CD4-positive, alpha-beta T cell treated with Interleukin-15 for 4 hours (primary cell): Measurements from ENCODE around the gene ZNF518B.

Experiments
- DNase-seq: peaks from one replicate; pipeline ENCODE4 v3.0.0-alpha.2; 2020; ENCODE audit warnings: low spot score

Gene ZNF518B

DNA sequence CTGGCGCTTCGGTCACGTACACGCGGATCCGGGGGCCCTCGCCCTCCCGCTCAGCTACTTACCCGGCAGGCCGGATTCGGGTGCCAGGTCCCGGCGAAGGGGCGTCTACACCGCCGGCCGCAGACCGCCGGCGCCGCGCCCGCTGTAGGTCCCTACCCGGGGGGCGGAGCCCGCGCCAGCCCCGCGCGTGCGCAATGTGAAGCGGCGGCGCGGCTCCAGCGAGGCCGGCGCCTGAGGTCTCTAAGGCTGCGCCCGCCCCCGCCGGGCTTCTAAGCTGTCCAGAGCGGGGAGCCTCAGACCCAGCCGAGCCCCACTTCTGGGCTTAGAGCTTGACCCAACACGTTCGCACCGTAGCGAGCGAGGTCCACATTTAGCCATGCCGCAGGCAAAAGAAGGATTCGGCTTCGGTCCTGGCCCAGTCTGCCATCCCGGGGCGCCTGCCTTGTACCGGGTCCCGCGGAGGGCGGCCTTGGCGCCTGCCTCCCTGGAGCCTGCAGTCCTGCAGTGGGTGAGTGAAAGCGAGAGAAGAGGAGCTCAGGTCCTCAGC, at the start of gene ZNF518B:
TSS of gene ZNF518B (minus strand) at position 172 of the 547 bp plus-strand sequence. CDS start 11,098 bp downstream, outside the sequence.
- peak; percentile 76 for DNase-seq

GRCh38 chr4:10506077-10506476, 48.9 kb upstream of the ZNF518B start:
- no peak for DNase-seq

DNA sequence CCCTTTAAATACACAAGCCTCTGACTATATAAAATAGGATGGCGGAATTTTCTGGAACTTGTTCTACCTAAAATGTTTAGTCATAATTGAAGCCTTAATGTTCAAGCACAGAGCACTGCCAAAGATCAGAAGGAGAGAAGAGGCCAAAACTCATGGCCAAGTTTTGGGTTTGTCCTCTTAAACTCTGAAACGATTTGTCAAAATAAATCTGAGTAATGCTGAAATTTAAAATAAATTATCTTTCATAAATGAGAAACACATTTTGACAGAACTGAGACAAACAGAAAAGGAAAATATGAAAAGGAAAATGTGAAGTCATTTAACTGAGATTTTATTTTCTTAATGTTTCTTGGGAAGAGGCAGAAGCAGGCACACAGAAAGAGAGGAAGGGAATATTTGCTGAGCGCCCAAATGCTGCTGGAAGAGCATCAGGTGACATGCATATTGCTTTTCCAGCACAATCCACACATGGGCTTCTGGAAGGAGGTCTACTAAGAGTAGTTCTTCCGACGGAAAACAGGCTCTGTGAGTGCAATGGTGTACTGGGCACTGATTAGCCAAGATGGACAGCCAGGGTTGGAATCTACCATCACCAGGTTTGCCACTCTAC, 47.4 kb upstream of the ZNF518B start:
- no peak for DNase-seq

- no peak for DNase-seq
Measured at GRCh38 chr4:10502717-10503116, 45.5 kb upstream of the ZNF518B start.

DNA sequence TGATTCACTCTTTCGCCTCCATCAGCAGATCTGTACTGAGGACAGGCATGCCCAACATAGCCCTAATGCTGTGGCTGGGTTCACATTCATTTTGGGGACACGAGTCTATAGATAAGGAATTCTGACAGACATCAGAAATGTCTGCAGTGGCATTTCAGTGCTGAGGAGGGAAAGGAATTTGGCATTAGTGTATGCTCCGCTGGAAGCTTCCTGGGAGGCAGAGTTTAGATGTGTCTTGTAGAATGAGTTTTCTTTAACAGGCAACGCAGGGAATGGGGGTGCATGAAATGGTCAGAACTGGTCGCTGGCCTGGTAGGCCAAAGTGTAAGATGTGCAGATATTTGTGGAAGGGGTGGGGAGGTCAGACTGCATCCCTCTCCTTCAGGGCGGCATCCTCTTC, 43.5 kb upstream of the ZNF518B start:
- no peak for DNase-seq

- no peak for DNase-seq
Measured at GRCh38 chr4:10496200-10496599, 39.0 kb upstream of the ZNF518B start.

DNA sequence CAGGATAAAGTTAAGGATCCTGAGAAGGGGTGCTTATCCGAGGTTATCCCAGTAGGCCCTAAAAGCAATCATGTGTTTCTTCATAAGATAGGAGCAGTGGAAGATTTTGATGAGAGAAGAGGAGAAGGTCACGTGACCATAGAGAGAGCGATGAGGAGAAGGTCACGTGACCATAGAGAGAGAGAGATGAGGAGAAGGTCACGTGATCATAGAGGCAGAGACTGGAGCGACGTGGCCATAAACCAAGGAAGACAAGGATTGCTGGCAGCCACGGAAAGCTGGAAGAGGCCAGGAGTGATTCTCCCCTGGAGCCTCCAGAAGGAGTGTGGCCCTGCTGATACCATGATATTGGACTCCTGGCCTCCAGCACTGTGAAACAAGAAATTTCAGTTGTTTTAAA, 38.4 kb upstream of the ZNF518B start:
- DNase-seq: no peak

DNA sequence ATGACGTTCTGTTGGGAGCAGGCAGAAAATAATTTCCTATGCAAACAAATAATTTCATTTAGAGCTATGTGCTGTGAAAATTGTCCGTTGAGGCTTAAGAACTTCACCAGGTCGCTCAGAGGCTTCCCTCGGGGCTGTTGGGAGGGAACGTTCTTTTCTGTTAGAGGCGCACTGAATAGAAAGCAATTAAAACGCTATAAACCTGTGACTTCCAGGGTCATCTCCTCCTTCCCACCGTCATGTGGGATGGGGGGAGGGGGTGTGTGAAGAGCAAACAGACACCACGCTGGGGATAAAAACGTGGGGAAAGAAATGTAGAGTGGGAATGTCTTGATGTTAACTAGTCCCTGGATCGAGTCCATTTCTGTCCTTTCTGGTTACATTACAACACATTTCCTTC, 35.2 kb upstream of the ZNF518B start:
- no peak for DNase-seq

GRCh38 chr4:10491401-10491800, 34.2 kb upstream of the ZNF518B start:
- no peak for DNase-seq

DNA sequence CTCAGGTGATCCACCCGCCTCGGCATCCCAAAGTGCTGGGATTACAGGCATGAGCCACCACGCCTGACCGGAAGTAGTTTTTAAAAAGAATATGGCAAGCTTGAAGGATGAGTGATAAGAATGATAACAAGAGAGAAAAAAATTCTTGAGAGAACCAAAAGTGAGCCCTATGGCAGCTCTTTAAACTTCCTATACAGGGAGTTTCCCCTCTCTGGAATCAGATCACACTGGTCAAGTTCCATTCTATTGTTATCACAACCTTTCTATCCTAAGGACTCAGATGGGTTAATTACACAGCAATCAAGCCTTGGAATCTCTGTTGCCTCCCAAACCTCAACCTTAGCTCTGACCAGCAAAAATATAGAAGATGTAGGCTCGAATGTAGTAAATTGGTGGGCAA, 33.8 kb upstream of the ZNF518B start:
- DNase-seq: no peak

GRCh38 chr4:10482913-10483312, 25.7 kb upstream of the ZNF518B start:
- DNase-seq: no peak

DNA sequence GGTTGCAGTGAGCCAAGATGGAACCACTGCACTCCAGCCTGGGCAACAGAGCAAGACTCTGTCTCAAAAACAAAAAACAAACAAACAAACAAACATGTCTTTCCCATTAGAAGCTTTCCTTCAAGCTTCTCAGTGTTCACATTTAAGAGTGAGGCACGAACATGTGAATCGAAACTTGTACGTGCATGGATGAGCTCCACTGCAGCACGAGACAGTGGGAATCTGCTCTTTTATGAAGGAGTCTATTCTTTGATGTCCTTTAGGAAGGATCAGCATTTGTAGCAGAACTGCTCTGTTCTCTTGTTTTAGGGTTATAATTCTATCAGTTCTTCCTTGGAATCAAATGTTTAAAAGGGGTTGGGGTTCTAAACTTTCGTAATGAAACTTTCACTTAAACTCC, 23.4 kb upstream of the ZNF518B start:
- no peak for DNase-seq

DNA sequence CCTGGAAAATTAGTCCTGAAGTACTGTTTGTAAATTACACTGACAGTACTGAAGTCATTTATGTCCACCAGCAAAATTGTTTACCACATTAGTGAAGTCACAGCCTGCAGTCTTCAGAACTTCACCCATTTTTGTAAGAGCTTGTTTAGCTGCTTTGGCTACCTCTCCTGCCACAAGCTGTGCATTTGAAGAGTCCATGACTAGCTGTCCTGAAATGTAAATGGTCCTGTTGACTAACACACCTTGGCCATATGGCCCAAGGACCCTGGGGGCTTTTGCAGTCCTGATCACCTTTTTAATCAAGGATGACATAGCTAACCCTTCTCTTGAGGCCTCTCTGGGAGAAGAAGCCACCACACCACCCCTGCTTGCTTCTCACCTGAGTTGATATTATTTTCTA, 21.4 kb upstream of the ZNF518B start:
- DNase-seq: no peak

- DNase-seq: no peak
Measured at GRCh38 chr4:10470505-10470904, 13.3 kb upstream of the ZNF518B start.

- no peak for DNase-seq
Measured at GRCh38 chr4:10466161-10466560, 8.9 kb upstream of the ZNF518B start.

- no peak for DNase-seq
Measured at GRCh38 chr4:10462876-10463275, 5.7 kb upstream of the ZNF518B start.

- DNase-seq: no peak
Measured at GRCh38 chr4:10461850-10462400, 4.7 kb upstream of the ZNF518B start.

- DNase-seq: peak; percentile 71
Measured at GRCh38 chr4:10461091-10461849, 4.0 kb upstream of the ZNF518B start.

- no peak for DNase-seq
Measured at GRCh38 chr4:10460313-10461047, 3.3 kb upstream of the ZNF518B start.

DNA sequence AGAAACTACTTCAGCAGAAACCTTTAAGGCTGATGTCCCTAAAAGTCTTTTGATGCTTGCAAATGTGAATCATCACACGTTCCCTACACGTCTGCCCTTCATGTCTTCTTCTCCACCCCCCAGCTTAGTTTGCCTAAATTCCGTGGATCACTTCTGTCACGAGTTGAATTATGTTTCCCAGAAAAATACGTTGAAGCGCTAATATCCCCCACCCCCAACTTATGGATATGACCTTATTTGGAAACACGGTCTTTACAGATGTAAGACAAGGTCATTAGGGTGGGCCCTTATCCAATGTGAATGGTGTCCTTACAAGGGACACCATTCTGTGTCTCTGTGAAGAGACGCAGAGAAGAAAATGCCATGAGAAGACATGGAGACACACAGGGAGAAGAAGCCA, 2.1 kb upstream of the ZNF518B start:
- DNase-seq: no peak

- no peak for DNase-seq
Measured at GRCh38 chr4:10458177-10458576, 951 bp upstream of the ZNF518B start.

DNA sequence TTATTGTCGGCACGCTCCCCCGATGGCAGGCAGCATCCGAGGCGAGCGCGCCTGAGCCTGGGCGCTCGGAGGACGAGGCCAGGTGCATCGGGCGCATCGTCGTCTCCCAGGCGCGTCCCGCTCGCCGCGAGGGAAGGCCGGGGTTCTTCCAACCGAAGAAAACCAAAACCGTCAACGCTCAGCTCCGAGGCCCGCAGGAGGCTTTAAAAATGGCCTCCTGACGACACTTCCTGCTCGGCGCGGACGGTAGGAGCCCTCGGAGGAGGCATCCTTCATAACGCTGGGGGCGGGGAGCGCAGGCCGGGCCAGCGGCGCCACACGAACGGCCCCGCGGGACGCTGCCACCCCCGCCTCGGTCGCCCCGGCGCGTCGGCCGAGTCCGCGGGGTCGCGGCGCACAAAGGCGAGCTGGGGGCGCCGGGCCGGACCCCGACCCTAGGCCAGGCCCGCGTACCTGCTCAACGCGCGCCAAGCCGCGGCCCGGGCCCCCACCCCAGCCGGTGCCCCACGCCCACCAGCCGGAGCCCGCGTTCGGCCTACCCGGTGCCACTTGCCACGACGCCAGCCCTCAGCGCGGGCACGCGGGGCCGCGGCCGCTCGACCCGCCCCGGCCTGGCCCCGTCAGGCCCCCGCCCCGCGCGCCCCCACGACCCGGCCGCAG, 501 bp downstream of the ZNF518B start:
- DNase-seq: peak; percentile 54
